ENCODE measurements around the gene TBKBP1.

TBKBP1 gene

GRCh38 chr17:47708312-47708863 is 14.4 kb downstream of the TBKBP1 start:
- CTCF ChIA-PET: interaction anchor here (1.5 to 3.3 kb wide), 3 partner anchors 9 to 24 kb away, joined by 7 to 24 read pairs (median 10); partner anchors contain the start of gene TBX21
- Mint-ChIP-seq H3K27ac (no peak overlapping the region), H3K27me3 (peaks cover 16% of the 10 kb centered on the region), H3K36me3 (peaks cover 1% of the 10 kb centered on the region), H3K4me3 (no peak overlapping the region), H3K9me3 (no peaks in the 10 kb centered on the region), H3K4me1 (peaks cover 60% of the 10 kb centered on the region)
- DNase-seq: no peak

GRCh38 chr17:47708864-47709541 is 15.0 kb downstream of the TBKBP1 start:
- no peak for DNase-seq
- Mint-ChIP-seq H3K27me3 (peaks cover 21% of the 10 kb centered on the region), H3K36me3 (peaks cover 1% of the 10 kb centered on the region), H3K9me3 (no peaks in the 10 kb centered on the region), H3K4me1 (peaks cover 57% of the 10 kb centered on the region), H3K27ac (no peak overlapping the region), H3K4me3 (no peak overlapping the region)
- CTCF ChIA-PET: interaction anchor here (2.0 kb wide), 1 partner anchor 10 kb away, joined by 10 read pairs; no protein-coding TSS in a partner anchor

- Mint-ChIP-seq H3K4me3 (no peak overlapping the region), H3K4me1 (peaks cover 57% of the 10 kb centered on the region), H3K27ac (no peak overlapping the region), H3K9me3 (no peaks in the 10 kb centered on the region), H3K27me3 (peaks cover 26% of the 10 kb centered on the region), H3K36me3 (peaks cover under 1% of the 10 kb centered on the region)
- DNase-seq: no peak
- CTCF ChIA-PET: interaction anchor here (0.8 to 0.9 kb wide), 2 partner anchors 9 to 10 kb away, joined by 3 to 4 read pairs; no protein-coding TSS in a partner anchor
Measured at GRCh38 chr17:47709594-47709993, 15.6 kb downstream of the TBKBP1 start.

GRCh38 chr17:47711366-47712099 is 17.6 kb downstream of the TBKBP1 start:
- CTCF ChIA-PET: no interaction called here
- no peaks in the 10 kb centered on the region for H3K9me3 Mint-ChIP-seq
- H3K4me1 Mint-ChIP-seq: peaks cover 56% of the 10 kb centered on the region
- no peak overlapping the region for H3K27ac Mint-ChIP-seq
- H3K4me3 Mint-ChIP-seq: no peak overlapping the region
- no peaks in the 10 kb centered on the region for H3K36me3 Mint-ChIP-seq
- peaks cover 35% of the 10 kb centered on the region for H3K27me3 Mint-ChIP-seq
- DNase-seq: no peak

GRCh38 chr17:47712330-47713023 is 18.5 kb downstream of the TBKBP1 start:
- no peak for DNase-seq

GRCh38 chr17:47713980-47714700 is 20.2 kb downstream of the TBKBP1 start:
- CTCF ChIA-PET: interaction anchor here (6.8 kb wide), 1 partner anchor 14 kb away, joined by 83 read pairs; no protein-coding TSS in a partner anchor
- Mint-ChIP-seq H3K27me3 (peaks cover 42% of the 10 kb centered on the region), H3K36me3 (no peaks in the 10 kb centered on the region), H3K27ac (no peak overlapping the region), H3K4me3 (no peak overlapping the region), H3K9me3 (no peaks in the 10 kb centered on the region), H3K4me1 (peaks cover 69% of the 10 kb centered on the region)
- no peak for DNase-seq

More at GRCh38 chr17:47712330-47713023, 18.5 kb downstream of the TBKBP1 start:
- CTCF ChIA-PET: interaction anchor here (1.3 kb wide), 1 partner anchor 13 kb away, joined by 5 read pairs; no protein-coding TSS in a partner anchor
- Mint-ChIP-seq H3K4me1 (peaks cover 56% of the 10 kb centered on the region), H3K9me3 (no peaks in the 10 kb centered on the region), H3K36me3 (no peaks in the 10 kb centered on the region), H3K27ac (no peak overlapping the region), H3K4me3 (no peak overlapping the region), H3K27me3 (peaks cover 42% of the 10 kb centered on the region)

GRCh38 chr17:47714773-47715396 is 20.9 kb downstream of the TBKBP1 start:
- Mint-ChIP-seq H3K36me3 (no peaks in the 10 kb centered on the region), H3K4me3 (no peak overlapping the region), H3K4me1 (peaks cover 72% of the 10 kb centered on the region), H3K27me3 (peaks cover 45% of the 10 kb centered on the region), H3K27ac (peak overlapping the region; percentile 60), H3K9me3 (no peaks in the 10 kb centered on the region)
- peak; percentile 52 for DNase-seq
- CTCF ChIA-PET: interaction anchor here (1.1 to 6.8 kb wide), 2 partner anchors 15 kb away, joined by 3 to 83 read pairs; no protein-coding TSS in a partner anchor

- H3K27ac Mint-ChIP-seq: no peak overlapping the region
- CTCF ChIA-PET: interaction anchor here (1.1 to 6.8 kb wide), 3 partner anchors 9 to 16 kb away, joined by 3 to 83 read pairs (median 24); no protein-coding TSS in a partner anchor
- no peak for DNase-seq
Measured at GRCh38 chr17:47715669-47716325, 21.8 kb downstream of the TBKBP1 start.

GRCh38 chr17:47716375-47716774 is 22.4 kb downstream of the TBKBP1 start:
- CTCF ChIA-PET: interaction anchor here (3.0 to 6.8 kb wide), 4 partner anchors 9 to 17 kb away, joined by 11 to 83 read pairs (median 23); partner anchors contain the start of gene TBX21
- H3K4me3 Mint-ChIP-seq: no peak overlapping the region
- no peak overlapping the region for H3K27ac Mint-ChIP-seq
- peaks cover 47% of the 10 kb centered on the region for H3K27me3 Mint-ChIP-seq
- H3K4me1 Mint-ChIP-seq: peaks cover 86% of the 10 kb centered on the region
- no peak for DNase-seq
- no peaks in the 10 kb centered on the region for H3K9me3 Mint-ChIP-seq
- no peaks in the 10 kb centered on the region for H3K36me3 Mint-ChIP-seq

More at GRCh38 chr17:47715669-47716325, 21.8 kb downstream of the TBKBP1 start:
- Mint-ChIP-seq H3K4me3 (no peak overlapping the region), H3K36me3 (no peaks in the 10 kb centered on the region), H3K27me3 (peaks cover 45% of the 10 kb centered on the region), H3K4me1 (peaks cover 80% of the 10 kb centered on the region), H3K9me3 (no peaks in the 10 kb centered on the region)

- peak overlapping the region; percentile 40 for H3K27ac Mint-ChIP-seq
- H3K36me3 Mint-ChIP-seq: no peaks in the 10 kb centered on the region
- CTCF ChIA-PET: interaction anchor here (2.0 to 6.8 kb wide), 6 partner anchors 10 to 18 kb away, joined by 6 to 83 read pairs (median 16); partner anchors contain the start of gene TBX21
- no peak overlapping the region for H3K4me3 Mint-ChIP-seq
- H3K27me3 Mint-ChIP-seq: peaks cover 47% of the 10 kb centered on the region
- H3K4me1 Mint-ChIP-seq: peaks cover 86% of the 10 kb centered on the region
- H3K9me3 Mint-ChIP-seq: no peaks in the 10 kb centered on the region
- DNase-seq: peak; percentile 51
Measured at GRCh38 chr17:47717261-47717697, 23.3 kb downstream of the TBKBP1 start.

GRCh38 chr17:47717979-47718621 is 24.1 kb downstream of the TBKBP1 start:
- Mint-ChIP-seq H3K27me3 (peaks cover 39% of the 10 kb centered on the region), H3K27ac (peak overlapping the region; percentile 63), H3K9me3 (no peaks in the 10 kb centered on the region), H3K36me3 (no peaks in the 10 kb centered on the region), H3K4me1 (peaks cover 86% of the 10 kb centered on the region), H3K4me3 (no peak overlapping the region)
- no peak for DNase-seq
- CTCF ChIA-PET: interaction anchor here (0.8 to 6.8 kb wide), 8 partner anchors 8 to 27 kb away, joined by 3 to 83 read pairs (median 8); partner anchors contain the start of gene TBX21

All from activated naive CD4-positive, alpha-beta T cell treated with anti-CD3 and anti-CD28 coated beads, Interleukin-2, amount 10 ng/mL, durations not matched to agents 7 days and 5 days (primary cell).